Stimulated activated naive CD8-positive, alpha-beta T cell treated with anti-CD3 and anti-CD28 coated beads, Interleukin-15, amount 100 ng/mL, for 72 hours (primary cell): ENCODE measurements around the gene ZNF653.
"Not testable (repeated sequence)": the region's sequence is repeated elsewhere in the genome, so short reads cannot be mapped to it uniquely, and the experiment has no call there.

Experiments used
- ATAC-seq: fragments of 150-1000 bp; cut with Tn5 transposase; 2 replicates; pipeline ENCODE4 v1.10.0; 2021; ENCODE audit warnings: mild to moderate bottlenecking, moderate library complexity
- DNase-seq, 2 donors: peaks; one replicate each; pipeline ENCODE4 v3.0.0; 2021 to 2022
- H3K27ac Mint-ChIP-seq, 2 donors: one replicate each; pipeline ENCODE4 v1.8.0; 2022; ENCODE audit warnings: mild to moderate bottlenecking in 2 of 2, mixed read lengths in 2 of 2, moderate library complexity in 2 of 2
- H3K27me3 Mint-ChIP-seq: one replicate; pipeline ENCODE4 v1.8.0; 2022; ENCODE audit warnings: mixed read lengths
- H3K4me1 Mint-ChIP-seq: one replicate; pipeline ENCODE4 v1.8.0; 2022; ENCODE audit warnings: mild to moderate bottlenecking, mixed read lengths
- H3K4me3 Mint-ChIP-seq, 2 donors: one replicate each; pipeline ENCODE4 v1.8.0; 2022; ENCODE audit warnings: mild to moderate bottlenecking in 2 of 2, mixed read lengths in 2 of 2, moderate library complexity in 1 of 2
- H3K9me3 Mint-ChIP-seq, 2 donors: one replicate each; pipeline ENCODE4 v1.8.0; 2022; ENCODE audit warnings: mixed read lengths in 2 of 2

Gene ZNF653

DNA sequence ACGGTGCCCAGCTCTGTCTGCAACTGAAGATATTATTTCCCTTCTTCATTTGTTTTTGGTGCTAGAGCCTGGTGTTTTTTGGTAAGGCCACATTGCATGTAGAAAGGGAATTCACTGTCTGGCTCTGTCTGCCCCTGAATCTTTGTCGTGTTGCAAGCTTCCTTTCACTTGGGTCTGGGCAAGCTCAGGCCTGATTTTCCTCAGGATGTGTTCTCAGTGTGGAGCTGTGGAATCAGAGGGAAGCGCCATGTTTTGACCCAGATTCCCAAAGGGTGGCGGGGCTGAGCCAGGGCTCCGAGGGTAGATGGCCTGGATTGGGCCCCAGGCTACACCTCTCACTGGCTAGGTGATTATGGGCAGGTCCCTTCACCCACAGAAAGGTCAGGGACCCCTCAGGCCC is 61.6 kb downstream of the ZNF653 start:
- H3K4me1 Mint-ChIP-seq: peaks cover 14% of the 10 kb centered on the region
- H3K27me3 Mint-ChIP-seq: no peaks in the 10 kb centered on the region
- ATAC-seq (no peak), DNase-seq (no peak)
- H3K27ac Mint-ChIP-seq: peak overlapping the region in 1 of 2 donors; percentile 66
- no peaks in the 10 kb centered on the region for H3K9me3 Mint-ChIP-seq
- H3K4me3 Mint-ChIP-seq: no peak overlapping the region

DNA sequence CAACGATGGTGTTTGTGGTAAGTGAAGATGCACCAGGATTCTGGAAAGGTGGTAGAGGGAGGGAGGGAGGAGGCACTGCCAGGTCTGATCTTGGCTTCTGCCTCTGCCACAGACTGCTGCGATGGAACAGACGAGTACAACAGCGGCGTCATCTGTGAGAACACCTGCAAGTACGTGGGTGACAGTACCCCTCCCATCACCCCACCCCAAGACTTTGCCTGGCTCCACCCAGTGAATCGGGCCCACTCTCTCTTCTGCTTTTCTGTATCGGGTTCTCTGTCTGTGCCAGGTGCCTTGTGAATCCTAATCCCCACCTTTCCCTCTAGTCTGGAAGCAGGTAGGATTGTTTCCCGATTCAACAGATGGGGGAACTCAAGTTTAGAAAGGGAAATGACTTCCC is 67.7 kb downstream of the ZNF653 start:
- DNase-seq (no peak), ATAC-seq (no peak)
- Mint-ChIP-seq H3K9me3 (no peaks in the 10 kb centered on the region), H3K27ac (peak overlapping the region in 1 of 2 donors; percentile 78), H3K4me3 (peak overlapping the region; percentile 37 to 100), H3K27me3 (no peaks in the 10 kb centered on the region), H3K4me1 (peaks cover 47% of the 10 kb centered on the region)

DNA sequence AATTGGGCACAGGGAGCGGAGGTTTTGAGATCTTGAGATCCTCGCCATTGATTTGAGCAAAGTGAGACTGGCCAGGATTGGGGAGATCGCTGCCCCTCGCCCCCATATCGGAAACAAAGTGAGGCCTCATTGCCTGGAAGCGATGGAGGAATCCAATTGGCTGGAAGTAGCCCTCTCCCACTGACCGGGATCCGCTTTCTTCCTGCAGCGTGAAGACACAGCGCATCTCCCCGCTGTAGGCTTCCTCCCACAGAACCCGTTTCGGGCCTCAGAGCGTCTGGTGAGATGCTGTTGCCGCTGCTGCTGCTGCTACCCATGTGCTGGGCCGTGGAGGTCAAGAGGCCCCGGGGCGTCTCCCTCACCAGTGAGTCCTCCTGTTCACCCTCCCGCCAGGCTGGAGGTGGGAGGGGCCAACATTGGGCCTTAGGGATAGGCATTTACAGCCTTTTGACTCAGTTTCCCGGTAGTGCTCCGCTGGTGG is 69.8 kb downstream of the ZNF653 start:
- no peak for ATAC-seq
- Mint-ChIP-seq H3K4me1 (peaks cover 38% of the 10 kb centered on the region), H3K9me3 (no peaks in the 10 kb centered on the region), H3K4me3 (peak overlapping the region; percentile 99 to 100), H3K27me3 (no peaks in the 10 kb centered on the region), H3K27ac (peak overlapping the region; percentile 99 to 100)
- peak in 1 of 2 donors; percentile 27 for DNase-seq

DNA sequence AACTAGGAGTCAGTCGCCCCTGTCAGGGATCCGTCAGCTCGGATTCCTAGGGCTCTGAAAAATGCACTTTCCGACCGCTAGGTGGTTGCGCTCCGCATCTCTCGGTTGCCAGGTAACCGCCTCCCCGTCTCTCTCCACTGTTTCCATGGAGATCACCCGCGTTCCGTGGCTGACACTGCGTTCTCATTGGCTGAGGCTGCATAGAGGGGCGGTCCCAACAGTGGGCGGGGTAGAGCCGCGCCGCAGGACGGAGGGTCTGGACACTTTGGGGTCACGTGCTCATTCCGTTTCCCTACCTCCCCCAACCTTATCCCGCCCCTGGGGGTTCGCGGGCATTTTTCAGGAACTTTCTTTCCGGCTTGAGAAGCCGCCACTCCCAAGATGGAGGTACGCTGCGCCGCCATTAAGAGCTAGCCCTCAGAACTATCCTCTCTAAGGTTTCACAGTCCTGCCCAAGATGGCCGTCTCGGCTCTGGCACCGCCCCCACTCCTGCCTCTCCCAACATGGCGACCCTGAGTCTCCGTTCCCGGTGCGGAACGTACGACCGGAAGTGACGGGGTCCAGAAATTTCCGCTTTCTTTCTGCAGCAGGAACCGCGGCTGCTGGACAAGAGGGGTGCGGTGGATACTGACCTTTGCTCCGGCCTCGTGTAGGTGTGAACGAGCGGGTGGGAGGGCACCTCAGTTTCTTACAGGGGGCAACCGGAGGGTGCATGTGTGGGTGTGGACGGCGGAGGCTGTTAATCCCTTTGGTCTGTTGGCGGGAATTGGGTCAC is 70.4 kb downstream of the ZNF653 start, which contains the start of the genes ODAD3 and PRKCSH:
TSS of gene ODAD3 (minus strand) at position 65 of the 776 bp plus-strand sequence. CDS start 105 bp downstream, outside the sequence.
TSS of gene PRKCSH (plus strand) at position 579 of the 776 bp plus-strand sequence. CDS start 483 bp downstream, outside the sequence.
- DNase-seq: peak; percentile 99 to 100
- Mint-ChIP-seq H3K9me3 (no peaks in the 10 kb centered on the region), H3K4me1 (peaks cover 33% of the 10 kb centered on the region), H3K27me3 (no peaks in the 10 kb centered on the region), H3K27ac (peak within 1 kb of the TSS; percentile 99 to 100), H3K4me3 (peak within 1 kb of the TSS; percentile 99 to 100)
- ATAC-seq: peak; percentile 96

DNA sequence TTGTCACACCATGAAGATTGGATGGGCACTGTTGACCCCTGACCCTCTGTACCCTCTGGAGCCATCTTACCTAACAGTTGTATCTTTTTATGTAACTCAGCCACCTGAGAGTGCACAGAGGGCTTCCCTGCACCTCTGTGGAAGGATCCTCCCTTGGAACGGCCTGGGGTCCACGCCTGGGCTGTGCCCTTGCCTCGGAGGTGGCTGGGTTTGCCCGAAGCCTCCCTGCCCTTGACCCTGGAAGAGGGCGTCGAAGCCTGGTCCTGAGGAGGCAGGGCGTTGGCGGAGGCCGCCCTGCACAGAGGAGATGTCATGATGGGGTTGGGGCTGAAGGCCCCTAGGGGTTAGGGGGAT is 71.0 kb downstream of the ZNF653 start:
- H3K4me1 Mint-ChIP-seq: peaks cover 33% of the 10 kb centered on the region
- H3K4me3 Mint-ChIP-seq: peak overlapping the region; percentile 99 to 100
- H3K9me3 Mint-ChIP-seq: no peaks in the 10 kb centered on the region
- H3K27me3 Mint-ChIP-seq: no peaks in the 10 kb centered on the region
- DNase-seq (no peak), ATAC-seq (peak; percentile 32)
- H3K27ac Mint-ChIP-seq: peak overlapping the region in 1 of 2 donors; percentile 99

DNA sequence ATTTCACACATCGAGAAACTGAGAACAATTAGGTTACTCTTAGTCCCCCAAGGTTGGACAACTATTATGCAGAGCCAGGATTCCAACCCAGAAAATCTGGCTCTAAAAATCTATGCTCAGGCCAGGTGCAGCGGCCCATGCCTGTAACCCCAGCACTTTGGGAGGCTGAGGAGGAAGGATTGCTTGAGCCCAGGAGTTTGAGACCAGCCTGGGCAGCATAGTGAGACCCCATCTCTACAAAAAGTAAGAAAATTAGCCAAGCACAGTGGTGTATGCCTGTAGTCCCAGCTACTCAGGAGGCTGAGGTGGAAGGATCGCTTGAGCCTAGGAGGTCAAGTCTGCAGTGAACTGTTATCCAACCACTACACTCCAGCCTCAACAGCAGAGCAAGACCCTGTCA is 72.1 kb downstream of the ZNF653 start:
- not testable (repeated sequence) for H3K4me3 Mint-ChIP-seq, DNase-seq, ATAC-seq, H3K27ac Mint-ChIP-seq, H3K27me3 Mint-ChIP-seq, H3K9me3 Mint-ChIP-seq
- peaks cover 33% of the 10 kb centered on the region for H3K4me1 Mint-ChIP-seq
